Thyroid gland (tissue), 4 donors: ENCODE data around the gene PLCG2.

Source experiments
- CTCF ChIP-seq, 6 experiments: fragments of 200-600 bp in 3 of 6; fragments of 450-650 bp in 3 of 6; sonication (generic) in 3 of 6; IDR thresholded peaks; one replicate each; pipeline ENCODE4 v1.5.1; 2016 to 2019; ENCODE audit warnings: antibody characterized with exemption in 6 of 6, mild to moderate bottlenecking in 2 of 6, inconsistent platforms in 1 of 6, moderate library complexity in 1 of 6
- POLR2A ChIP-seq, 2 donors: fragments of 450-650 bp; IDR thresholded peaks; one replicate each; pipeline ENCODE4 v1.6.1; 2017; ENCODE audit warnings: antibody characterized with exemption in 2 of 2, mild to moderate bottlenecking in 2 of 2, moderate library complexity in 1 of 2

- TF ChIP-seq CTCF (IDR thresholded peaks at IDR 0.05) (no peak), POLR2A (IDR thresholded peaks at IDR 0.05) (no peak)
Measured at GRCh38 chr16:81880816-81881215, 101.7 kb downstream of the PLCG2 start.
